Measurements from ENCODE around the gene CDH24.

CDH24 gene

GRCh38 chr14:23093104-23093503, 35.8 kb upstream of the CDH24 start:
- no peak overlapping the region for H3K4me3 ChIP-seq (replicated peaks; ENCODE audit: insufficient read depth, low read length)
- H3K27ac ChIP-seq (replicated peaks) = no peak overlapping the region; the same call in 1 of the 2 replicates
- DNase-seq (ENCODE audit: low read depth in 1 of 2, low spot score in 1 of 2) = no peak
- no peaks in the 10 kb centered on the region for H3K27me3 ChIP-seq (ENCODE audit: insufficient read depth, poor library complexity, severe bottlenecking)
- TF ChIP-seq CTCF (IDR thresholded peaks at IDR 0.05; ENCODE audit: insufficient read depth, low read length) (no peak), POLR2AphosphoS5 (IDR thresholded peaks at IDR 0.05; ENCODE audit: low read depth) (no peak), SPI1 (IDR thresholded peaks at IDR 0.05; ENCODE audit: borderline replicate concordance, low read depth) (no peak), GABPA (IDR thresholded peaks at IDR 0.05; ENCODE audit: low read depth) (no peak), REST (IDR thresholded peaks at IDR 0.05; ENCODE audit: insufficient replicate concordance, low read depth) (no peak)

GRCh38 chr14:23091294-23092225, 34.2 kb upstream of the CDH24 start:
- H3K4me3 ChIP-seq (replicated peaks; ENCODE audit: insufficient read depth, low read length) = no peak overlapping the region
- no peak for DNase-seq (ENCODE audit: low read depth in 1 of 2, low spot score in 1 of 2)
- H3K27ac ChIP-seq (replicated peaks) = no peak overlapping the region
- TF ChIP-seq SPI1 (IDR thresholded peaks at IDR 0.05; ENCODE audit: borderline replicate concordance, low read depth) (no peak), REST (IDR thresholded peaks at IDR 0.05; ENCODE audit: insufficient replicate concordance, low read depth) (no peak), CTCF (IDR thresholded peaks at IDR 0.05; ENCODE audit: insufficient read depth, low read length) (no peak), GABPA (IDR thresholded peaks at IDR 0.05; ENCODE audit: low read depth) (no peak), POLR2AphosphoS5 (IDR thresholded peaks at IDR 0.05; ENCODE audit: low read depth) (no peak)
- H3K27me3 ChIP-seq (ENCODE audit: insufficient read depth, poor library complexity, severe bottlenecking) = no peaks in the 10 kb centered on the region

GRCh38 chr14:23090254-23090636, 32.9 kb upstream of the CDH24 start:
- TF ChIP-seq CTCF (IDR thresholded peaks at IDR 0.05; ENCODE audit: insufficient read depth, low read length) (no peak), POLR2AphosphoS5 (IDR thresholded peaks at IDR 0.05; ENCODE audit: low read depth) (no peak)
- no peaks in the 10 kb centered on the region for H3K27me3 ChIP-seq (ENCODE audit: insufficient read depth, poor library complexity, severe bottlenecking)
- no peak overlapping the region for H3K4me3 ChIP-seq (replicated peaks; ENCODE audit: insufficient read depth, low read length)
- DNase-seq (ENCODE audit: low read depth in 1 of 2, low spot score in 1 of 2) = no peak
- no peak overlapping the region for H3K27ac ChIP-seq (replicated peaks)

Data from HL-60 (cell line).